Measurements from ENCODE around the gene C12orf60. TPM values are rescaled to one million over a fixed set of nuclear protein-coding genes. Genes with fewer than 3 reads are reported as not detected.

The C12orf60 gene
- total RNA-seq, 1 experiment from 2014 or later: 1.8 TPM

DNA sequence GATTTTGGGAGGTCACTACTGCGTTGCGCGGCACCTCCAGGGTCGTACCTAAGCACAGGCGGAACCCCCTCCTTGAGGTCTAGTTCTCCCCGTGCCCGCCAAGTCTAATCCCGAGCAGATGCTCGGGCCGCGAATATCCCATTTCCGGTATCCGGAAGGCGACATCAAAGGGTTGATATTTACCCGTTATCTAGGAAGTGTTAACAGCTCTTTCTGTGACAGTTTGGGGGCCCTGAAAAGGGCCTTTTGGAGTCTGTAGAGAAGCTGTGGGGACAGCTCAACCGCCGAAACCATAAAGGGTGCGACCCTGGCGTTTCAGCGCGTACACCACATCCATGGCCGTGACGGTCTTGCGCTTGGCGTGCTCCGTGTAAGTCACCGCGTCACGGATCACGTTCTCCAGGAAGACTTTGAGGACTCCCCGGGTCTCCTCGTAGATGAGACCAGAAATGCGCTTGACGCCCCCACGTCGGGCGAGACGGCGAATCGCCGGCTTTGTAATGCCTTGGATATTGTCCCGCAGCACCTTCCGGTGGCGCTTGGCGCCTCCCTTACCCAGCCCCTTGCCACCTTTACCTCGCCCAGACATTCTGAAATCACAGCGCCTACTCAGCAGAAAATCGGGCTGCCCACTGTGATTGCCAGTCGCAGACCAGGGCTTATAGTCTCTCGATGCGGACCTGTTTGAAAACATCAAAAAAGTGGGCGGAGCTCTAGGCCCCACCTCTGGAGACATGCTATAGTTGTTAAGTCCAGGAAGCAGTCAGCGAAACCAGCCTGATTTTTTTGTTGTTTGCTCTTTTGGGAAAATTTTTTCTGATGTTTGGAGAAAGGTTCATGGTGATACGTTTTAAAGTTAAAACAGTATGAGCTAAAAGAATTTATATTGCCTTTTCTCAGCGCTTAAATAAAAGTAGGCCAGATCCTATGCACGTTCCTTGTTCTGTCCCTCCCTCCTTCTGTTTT lies 32.7 kb upstream of the C12orf60 start (continued):
- TF ChIP-seq HMGA2 (CRISPR knock-in tag; IDR thresholded peaks at IDR 0.05) (no peak), ZNF138 (CRISPR knock-in tag; conservative IDR thresholded peaks at IDR 0.05) (peak; percentile 20; the same call in 1 of the 2 replicates), ESRRA (CRISPR knock-in tag; IDR thresholded peaks at IDR 0.05; ENCODE audit: borderline replicate concordance) (0 out of 2 replicates have a peak, but pooled peaks have one; percentile 29), RELA (CRISPR knock-in tag; IDR thresholded peaks at IDR 0.05; ENCODE audit: borderline replicate concordance) (no peak), ZNF423 (CRISPR knock-in tag; IDR thresholded peaks at IDR 0.05) (no peak), NR2C2 (CRISPR knock-in tag; IDR thresholded peaks at IDR 0.05) (no peak), SMAD3 (CRISPR knock-in tag; IDR thresholded peaks at IDR 0.05; ENCODE audit: borderline replicate concordance) (0 out of 2 replicates have a peak, but pooled peaks have one; percentile 68), ZNF416 (CRISPR knock-in tag; IDR thresholded peaks at IDR 0.05) (peak; percentile 98), JUN (CRISPR knock-in tag; IDR thresholded peaks at IDR 0.05) (peak; percentile 56)
- TF ChIP-seq, protein P1, sequence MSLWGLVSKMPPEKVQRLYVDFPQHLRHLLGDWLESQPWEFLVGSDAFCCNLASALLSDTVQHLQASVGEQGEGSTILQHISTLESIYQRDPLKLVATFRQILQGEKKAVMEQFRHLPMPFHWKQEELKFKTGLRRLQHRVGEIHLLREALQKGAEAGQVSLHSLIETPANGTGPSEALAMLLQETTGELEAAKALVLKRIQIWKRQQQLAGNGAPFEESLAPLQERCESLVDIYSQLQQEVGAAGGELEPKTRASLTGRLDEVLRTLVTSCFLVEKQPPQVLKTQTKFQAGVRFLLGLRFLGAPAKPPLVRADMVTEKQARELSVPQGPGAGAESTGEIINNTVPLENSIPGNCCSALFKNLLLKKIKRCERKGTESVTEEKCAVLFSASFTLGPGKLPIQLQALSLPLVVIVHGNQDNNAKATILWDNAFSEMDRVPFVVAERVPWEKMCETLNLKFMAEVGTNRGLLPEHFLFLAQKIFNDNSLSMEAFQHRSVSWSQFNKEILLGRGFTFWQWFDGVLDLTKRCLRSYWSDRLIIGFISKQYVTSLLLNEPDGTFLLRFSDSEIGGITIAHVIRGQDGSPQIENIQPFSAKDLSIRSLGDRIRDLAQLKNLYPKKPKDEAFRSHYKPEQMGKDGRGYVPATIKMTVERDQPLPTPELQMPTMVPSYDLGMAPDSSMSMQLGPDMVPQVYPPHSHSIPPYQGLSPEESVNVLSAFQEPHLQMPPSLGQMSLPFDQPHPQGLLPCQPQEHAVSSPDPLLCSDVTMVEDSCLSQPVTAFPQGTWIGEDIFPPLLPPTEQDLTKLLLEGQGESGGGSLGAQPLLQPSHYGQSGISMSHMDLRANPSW (CRISPR knock-in tag; conservative IDR thresholded peaks at IDR 0.05; ENCODE audit: low read depth): 0 out of 2 replicates have a peak, but pooled peaks have one; percentile 75
- TF ChIP-seq, protein P2, sequence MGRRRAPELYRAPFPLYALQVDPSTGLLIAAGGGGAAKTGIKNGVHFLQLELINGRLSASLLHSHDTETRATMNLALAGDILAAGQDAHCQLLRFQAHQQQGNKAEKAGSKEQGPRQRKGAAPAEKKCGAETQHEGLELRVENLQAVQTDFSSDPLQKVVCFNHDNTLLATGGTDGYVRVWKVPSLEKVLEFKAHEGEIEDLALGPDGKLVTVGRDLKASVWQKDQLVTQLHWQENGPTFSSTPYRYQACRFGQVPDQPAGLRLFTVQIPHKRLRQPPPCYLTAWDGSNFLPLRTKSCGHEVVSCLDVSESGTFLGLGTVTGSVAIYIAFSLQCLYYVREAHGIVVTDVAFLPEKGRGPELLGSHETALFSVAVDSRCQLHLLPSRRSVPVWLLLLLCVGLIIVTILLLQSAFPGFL (CRISPR knock-in tag; IDR thresholded peaks at IDR 0.05; ENCODE audit: borderline replicate concordance): no peak
- TF ChIP-seq, protein P3, sequence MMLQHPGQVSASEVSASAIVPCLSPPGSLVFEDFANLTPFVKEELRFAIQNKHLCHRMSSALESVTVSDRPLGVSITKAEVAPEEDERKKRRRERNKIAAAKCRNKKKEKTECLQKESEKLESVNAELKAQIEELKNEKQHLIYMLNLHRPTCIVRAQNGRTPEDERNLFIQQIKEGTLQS (CRISPR knock-in tag; conservative IDR thresholded peaks at IDR 0.05): peak; percentile 80; the same call in 1 of the 2 replicates
- TF ChIP-seq, protein P4, sequence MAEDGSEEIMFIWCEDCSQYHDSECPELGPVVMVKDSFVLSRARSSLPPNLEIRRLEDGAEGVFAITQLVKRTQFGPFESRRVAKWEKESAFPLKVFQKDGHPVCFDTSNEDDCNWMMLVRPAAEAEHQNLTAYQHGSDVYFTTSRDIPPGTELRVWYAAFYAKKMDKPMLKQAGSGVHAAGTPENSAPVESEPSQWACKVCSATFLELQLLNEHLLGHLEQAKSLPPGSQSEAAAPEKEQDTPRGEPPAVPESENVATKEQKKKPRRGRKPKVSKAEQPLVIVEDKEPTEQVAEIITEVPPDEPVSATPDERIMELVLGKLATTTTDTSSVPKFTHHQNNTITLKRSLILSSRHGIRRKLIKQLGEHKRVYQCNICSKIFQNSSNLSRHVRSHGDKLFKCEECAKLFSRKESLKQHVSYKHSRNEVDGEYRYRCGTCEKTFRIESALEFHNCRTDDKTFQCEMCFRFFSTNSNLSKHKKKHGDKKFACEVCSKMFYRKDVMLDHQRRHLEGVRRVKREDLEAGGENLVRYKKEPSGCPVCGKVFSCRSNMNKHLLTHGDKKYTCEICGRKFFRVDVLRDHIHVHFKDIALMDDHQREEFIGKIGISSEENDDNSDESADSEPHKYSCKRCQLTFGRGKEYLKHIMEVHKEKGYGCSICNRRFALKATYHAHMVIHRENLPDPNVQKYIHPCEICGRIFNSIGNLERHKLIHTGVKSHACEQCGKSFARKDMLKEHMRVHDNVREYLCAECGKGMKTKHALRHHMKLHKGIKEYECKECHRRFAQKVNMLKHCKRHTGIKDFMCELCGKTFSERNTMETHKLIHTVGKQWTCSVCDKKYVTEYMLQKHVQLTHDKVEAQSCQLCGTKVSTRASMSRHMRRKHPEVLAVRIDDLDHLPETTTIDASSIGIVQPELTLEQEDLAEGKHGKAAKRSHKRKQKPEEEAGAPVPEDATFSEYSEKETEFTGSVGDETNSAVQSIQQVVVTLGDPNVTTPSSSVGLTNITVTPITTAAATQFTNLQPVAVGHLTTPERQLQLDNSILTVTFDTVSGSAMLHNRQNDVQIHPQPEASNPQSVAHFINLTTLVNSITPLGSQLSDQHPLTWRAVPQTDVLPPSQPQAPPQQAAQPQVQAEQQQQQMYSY (CRISPR knock-in tag; IDR thresholded peaks at IDR 0.05): no peak; the same call in 1 of the 2 replicates
- TF ChIP-seq, protein P5, sequence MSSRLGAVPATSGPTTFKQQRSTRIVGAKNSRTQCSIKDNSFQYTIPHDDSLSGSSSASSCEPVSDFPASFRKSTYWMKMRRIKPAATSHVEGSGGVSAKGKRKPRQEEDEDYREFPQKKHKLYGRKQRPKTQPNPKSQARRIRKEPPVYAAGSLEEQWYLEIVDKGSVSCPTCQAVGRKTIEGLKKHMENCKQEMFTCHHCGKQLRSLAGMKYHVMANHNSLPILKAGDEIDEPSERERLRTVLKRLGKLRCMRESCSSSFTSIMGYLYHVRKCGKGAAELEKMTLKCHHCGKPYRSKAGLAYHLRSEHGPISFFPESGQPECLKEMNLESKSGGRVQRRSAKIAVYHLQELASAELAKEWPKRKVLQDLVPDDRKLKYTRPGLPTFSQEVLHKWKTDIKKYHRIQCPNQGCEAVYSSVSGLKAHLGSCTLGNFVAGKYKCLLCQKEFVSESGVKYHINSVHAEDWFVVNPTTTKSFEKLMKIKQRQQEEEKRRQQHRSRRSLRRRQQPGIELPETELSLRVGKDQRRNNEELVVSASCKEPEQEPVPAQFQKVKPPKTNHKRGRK (CRISPR knock-in tag; IDR thresholded peaks at IDR 0.05; ENCODE audit: borderline replicate concordance): 0 out of 2 replicates have a peak, but pooled peaks have one; percentile 43
- TF ChIP-seq, protein P6, sequence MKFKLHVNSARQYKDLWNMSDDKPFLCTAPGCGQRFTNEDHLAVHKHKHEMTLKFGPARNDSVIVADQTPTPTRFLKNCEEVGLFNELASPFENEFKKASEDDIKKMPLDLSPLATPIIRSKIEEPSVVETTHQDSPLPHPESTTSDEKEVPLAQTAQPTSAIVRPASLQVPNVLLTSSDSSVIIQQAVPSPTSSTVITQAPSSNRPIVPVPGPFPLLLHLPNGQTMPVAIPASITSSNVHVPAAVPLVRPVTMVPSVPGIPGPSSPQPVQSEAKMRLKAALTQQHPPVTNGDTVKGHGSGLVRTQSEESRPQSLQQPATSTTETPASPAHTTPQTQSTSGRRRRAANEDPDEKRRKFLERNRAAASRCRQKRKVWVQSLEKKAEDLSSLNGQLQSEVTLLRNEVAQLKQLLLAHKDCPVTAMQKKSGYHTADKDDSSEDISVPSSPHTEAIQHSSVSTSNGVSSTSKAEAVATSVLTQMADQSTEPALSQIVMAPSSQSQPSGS (CRISPR knock-in tag; IDR thresholded peaks at IDR 0.05; ENCODE audit: borderline replicate concordance, low read depth): 0 out of 2 replicates have a peak, but pooled peaks have one; percentile 40
- TF ChIP-seq, protein P7, sequence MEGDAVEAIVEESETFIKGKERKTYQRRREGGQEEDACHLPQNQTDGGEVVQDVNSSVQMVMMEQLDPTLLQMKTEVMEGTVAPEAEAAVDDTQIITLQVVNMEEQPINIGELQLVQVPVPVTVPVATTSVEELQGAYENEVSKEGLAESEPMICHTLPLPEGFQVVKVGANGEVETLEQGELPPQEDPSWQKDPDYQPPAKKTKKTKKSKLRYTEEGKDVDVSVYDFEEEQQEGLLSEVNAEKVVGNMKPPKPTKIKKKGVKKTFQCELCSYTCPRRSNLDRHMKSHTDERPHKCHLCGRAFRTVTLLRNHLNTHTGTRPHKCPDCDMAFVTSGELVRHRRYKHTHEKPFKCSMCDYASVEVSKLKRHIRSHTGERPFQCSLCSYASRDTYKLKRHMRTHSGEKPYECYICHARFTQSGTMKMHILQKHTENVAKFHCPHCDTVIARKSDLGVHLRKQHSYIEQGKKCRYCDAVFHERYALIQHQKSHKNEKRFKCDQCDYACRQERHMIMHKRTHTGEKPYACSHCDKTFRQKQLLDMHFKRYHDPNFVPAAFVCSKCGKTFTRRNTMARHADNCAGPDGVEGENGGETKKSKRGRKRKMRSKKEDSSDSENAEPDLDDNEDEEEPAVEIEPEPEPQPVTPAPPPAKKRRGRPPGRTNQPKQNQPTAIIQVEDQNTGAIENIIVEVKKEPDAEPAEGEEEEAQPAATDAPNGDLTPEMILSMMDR (IDR thresholded peaks at IDR 0.05): no peak
- TF ChIP-seq, protein P8, sequence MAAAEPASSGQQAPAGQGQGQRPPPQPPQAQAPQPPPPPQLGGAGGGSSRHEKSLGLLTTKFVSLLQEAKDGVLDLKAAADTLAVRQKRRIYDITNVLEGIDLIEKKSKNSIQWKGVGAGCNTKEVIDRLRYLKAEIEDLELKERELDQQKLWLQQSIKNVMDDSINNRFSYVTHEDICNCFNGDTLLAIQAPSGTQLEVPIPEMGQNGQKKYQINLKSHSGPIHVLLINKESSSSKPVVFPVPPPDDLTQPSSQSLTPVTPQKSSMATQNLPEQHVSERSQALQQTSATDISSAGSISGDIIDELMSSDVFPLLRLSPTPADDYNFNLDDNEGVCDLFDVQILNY (CRISPR knock-in tag; IDR thresholded peaks at IDR 0.05): peak; percentile 54; the same call in 1 of the 2 replicates
- TF ChIP-seq, protein P9, sequence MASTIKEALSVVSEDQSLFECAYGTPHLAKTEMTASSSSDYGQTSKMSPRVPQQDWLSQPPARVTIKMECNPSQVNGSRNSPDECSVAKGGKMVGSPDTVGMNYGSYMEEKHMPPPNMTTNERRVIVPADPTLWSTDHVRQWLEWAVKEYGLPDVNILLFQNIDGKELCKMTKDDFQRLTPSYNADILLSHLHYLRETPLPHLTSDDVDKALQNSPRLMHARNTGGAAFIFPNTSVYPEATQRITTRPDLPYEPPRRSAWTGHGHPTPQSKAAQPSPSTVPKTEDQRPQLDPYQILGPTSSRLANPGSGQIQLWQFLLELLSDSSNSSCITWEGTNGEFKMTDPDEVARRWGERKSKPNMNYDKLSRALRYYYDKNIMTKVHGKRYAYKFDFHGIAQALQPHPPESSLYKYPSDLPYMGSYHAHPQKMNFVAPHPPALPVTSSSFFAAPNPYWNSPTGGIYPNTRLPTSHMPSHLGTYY (CRISPR knock-in tag; IDR thresholded peaks at IDR 0.05): peak; percentile 92; the same call in 1 of the 2 replicates
